DND-41 (cell line): ENCODE data around the gene C4orf17.

Source experiments
- EZH2 ChIP-seq: IDR thresholded peaks from 3 replicates; pipeline ENCODE4 v1.6.1; 2012; ENCODE audit warnings: borderline replicate concordance, low read depth, mild to moderate bottlenecking, moderate library complexity, low read length, inconsistent platforms; ENCODE audit not compliant: severe bottlenecking
- TF ChIP-seq, protein P1 (sequence below): IDR thresholded peaks from 2 replicates; pipeline ENCODE4 v1.5.1; 2012; ENCODE audit warnings: borderline replicate concordance, low read length, moderate library complexity, mild to moderate bottlenecking; ENCODE audit not compliant: poor library complexity, severe bottlenecking; ENCODE audit errors: extremely low read depth

DNA sequence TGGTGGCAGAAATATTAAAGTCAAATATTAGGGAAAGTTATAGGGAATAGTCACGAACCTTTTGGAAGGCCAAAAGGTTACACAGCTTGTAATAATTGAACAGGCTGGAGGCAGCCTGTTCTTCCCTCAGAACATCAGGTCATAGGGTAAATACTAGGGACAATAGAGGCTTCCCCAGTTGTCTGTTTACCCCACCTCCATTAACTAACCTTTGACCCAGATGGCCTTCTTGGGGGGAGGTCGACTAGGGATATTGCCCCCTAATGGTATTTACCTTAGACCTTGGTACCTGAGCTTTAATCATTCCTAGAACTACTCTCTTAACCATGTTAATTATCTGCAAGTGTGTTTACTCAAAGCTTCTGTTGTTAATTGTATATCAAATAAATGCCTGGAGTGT, 26.0 kb downstream of the C4orf17 start:
- TF ChIP-seq, protein P1, sequence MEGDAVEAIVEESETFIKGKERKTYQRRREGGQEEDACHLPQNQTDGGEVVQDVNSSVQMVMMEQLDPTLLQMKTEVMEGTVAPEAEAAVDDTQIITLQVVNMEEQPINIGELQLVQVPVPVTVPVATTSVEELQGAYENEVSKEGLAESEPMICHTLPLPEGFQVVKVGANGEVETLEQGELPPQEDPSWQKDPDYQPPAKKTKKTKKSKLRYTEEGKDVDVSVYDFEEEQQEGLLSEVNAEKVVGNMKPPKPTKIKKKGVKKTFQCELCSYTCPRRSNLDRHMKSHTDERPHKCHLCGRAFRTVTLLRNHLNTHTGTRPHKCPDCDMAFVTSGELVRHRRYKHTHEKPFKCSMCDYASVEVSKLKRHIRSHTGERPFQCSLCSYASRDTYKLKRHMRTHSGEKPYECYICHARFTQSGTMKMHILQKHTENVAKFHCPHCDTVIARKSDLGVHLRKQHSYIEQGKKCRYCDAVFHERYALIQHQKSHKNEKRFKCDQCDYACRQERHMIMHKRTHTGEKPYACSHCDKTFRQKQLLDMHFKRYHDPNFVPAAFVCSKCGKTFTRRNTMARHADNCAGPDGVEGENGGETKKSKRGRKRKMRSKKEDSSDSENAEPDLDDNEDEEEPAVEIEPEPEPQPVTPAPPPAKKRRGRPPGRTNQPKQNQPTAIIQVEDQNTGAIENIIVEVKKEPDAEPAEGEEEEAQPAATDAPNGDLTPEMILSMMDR, result no peak
- no peak for TF ChIP-seq EZH2
